Measurements from ENCODE around the gene FOXP1. TPM values are rescaled to one million over a fixed set of nuclear protein-coding genes. Genes with fewer than 3 reads are reported as not detected.

Gene FOXP1
- total RNA-seq, 4 donors from 2014 or later = 103 to 173 (median 140) TPM

- no peak overlapping the region for H3K27ac ChIP-seq
- H3K4me3 ChIP-seq = no peak overlapping the region
- TF ChIP-seq CTCF (IDR thresholded peaks at IDR 0.05) = no peak
- H3K9me3 ChIP-seq = no peaks in the 10 kb centered on the region
- H3K27me3 ChIP-seq = no peaks in the 10 kb centered on the region
- DNase-seq = no peak
- H3K36me3 ChIP-seq = no peaks in the 10 kb centered on the region
- peaks cover 0 to 17% (median 5%) of the 10 kb centered on the region in 4 donors for H3K4me1 ChIP-seq
Measured at GRCh38 chr3:71425491-71426071, 157.9 kb downstream of the FOXP1 start.

DNA sequence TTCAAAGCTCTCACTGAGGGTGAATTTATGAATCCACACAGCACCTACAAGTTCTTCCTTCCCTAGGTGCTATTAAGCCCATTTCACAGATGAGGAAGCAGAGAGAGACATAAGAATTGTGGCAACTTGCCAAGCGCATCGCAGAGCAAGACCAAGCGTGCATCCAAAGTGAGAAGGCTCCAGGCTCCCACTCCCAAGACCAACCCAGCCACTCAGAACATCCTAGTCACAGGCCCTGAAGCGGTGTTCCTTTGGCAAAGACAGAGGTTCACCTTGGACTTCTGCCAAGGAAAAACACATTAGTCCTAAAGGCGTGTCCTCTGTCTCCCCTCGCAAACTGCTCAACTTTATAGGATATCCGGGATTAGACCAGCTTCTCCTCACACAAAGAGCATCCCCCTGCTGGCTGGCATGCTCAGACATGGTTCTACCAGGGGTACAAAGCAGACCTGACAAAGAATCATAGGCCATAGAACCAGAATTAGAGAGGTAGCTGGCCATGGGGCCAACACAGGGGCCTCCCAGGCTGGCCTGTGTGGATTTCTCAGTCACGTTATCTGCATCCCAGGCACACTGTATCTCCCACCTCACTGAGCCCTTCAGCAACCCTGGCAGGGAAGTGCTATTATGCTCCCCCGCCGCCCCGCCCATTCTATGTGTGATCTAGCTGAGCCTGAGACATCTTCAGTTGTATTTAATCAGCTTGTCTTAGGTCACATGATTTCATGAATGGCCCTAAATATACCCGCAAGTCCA is 160.2 kb downstream of the FOXP1 start:
- H3K4me1 ChIP-seq = peaks cover 0 to 6% (median 5%) of the 10 kb centered on the region in 4 donors
- DNase-seq = no peak
- H3K9me3 ChIP-seq = no peaks in the 10 kb centered on the region
- H3K27me3 ChIP-seq = no peaks in the 10 kb centered on the region
- TF ChIP-seq POLR2A (IDR thresholded peaks at IDR 0.05) (no peak), CTCF (IDR thresholded peaks at IDR 0.05) (peak in 1 of 6 experiments; percentile 9)
- peak overlapping the region in 1 of 4 donors; percentile 78 for H3K27ac ChIP-seq
- H3K4me3 ChIP-seq = no peak overlapping the region
- H3K36me3 ChIP-seq = no peaks in the 10 kb centered on the region

- Histone ChIP-seq H3K27ac (peak overlapping the region in 2 of 4 donors; percentile 64 to 78), H3K36me3 (no peaks in the 10 kb centered on the region), H3K4me1 (peaks cover 0 to 6% (median 2%) of the 10 kb centered on the region in 4 donors), H3K27me3 (no peaks in the 10 kb centered on the region), H3K9me3 (no peaks in the 10 kb centered on the region), H3K4me3 (peak overlapping the region in 1 of 4 donors; percentile 13)
- TF ChIP-seq CTCF (IDR thresholded peaks at IDR 0.05) (no peak), POLR2A (IDR thresholded peaks at IDR 0.05) (no peak)
- DNase-seq = peak in 1 of 3 donors; percentile 44
Measured at GRCh38 chr3:71421820-71422566, 161.5 kb downstream of the FOXP1 start.

- H3K4me1 ChIP-seq = peaks cover 0 to 6% (median 2%) of the 10 kb centered on the region in 4 donors
- TF ChIP-seq POLR2A (IDR thresholded peaks at IDR 0.05) (no peak), CTCF (IDR thresholded peaks at IDR 0.05) (no peak)
- H3K36me3 ChIP-seq = no peaks in the 10 kb centered on the region
- peak overlapping the region in 2 of 4 donors; percentile 64 to 78 for H3K27ac ChIP-seq
- peak overlapping the region in 1 of 4 donors; percentile 13 for H3K4me3 ChIP-seq
- no peaks in the 10 kb centered on the region for H3K27me3 ChIP-seq
- H3K9me3 ChIP-seq = no peaks in the 10 kb centered on the region
- DNase-seq = peak in 2 of 3 donors; percentile 73 to 78
Measured at GRCh38 chr3:71421475-71421819, 162.1 kb downstream of the FOXP1 start.

GRCh38 chr3:71419369-71419768 is 164.2 kb downstream of the FOXP1 start:
- Histone ChIP-seq H3K4me1 (peaks cover 0 to 6% (median 2%) of the 10 kb centered on the region in 4 donors), H3K4me3 (no peak overlapping the region), H3K9me3 (no peaks in the 10 kb centered on the region), H3K36me3 (no peaks in the 10 kb centered on the region), H3K27me3 (no peaks in the 10 kb centered on the region), H3K27ac (no peak overlapping the region)
- no peak for TF ChIP-seq CTCF (IDR thresholded peaks at IDR 0.05)
- no peak for TF ChIP-seq POLR2A (IDR thresholded peaks at IDR 0.05)
- DNase-seq = no peak
